K562 (cell line): ENCODE results near the gene AGO3. TPM values are rescaled to one million over a fixed set of nuclear protein-coding genes. Genes with fewer than 3 reads are reported as not detected.

ENCODE experiments used
- ATAC-seq: fragments of 200-7000 bp; cut with Tn5 transposase; 3 replicates; pipeline ENCODE4 v1.9.1; 2020; ENCODE audit warnings: moderate library complexity
- BruUV-seq: library from RNA; stranded (reverse); fragments of 400-500 nt; replicated peaks from 2 replicates; lab custom pipeline; 2021; lab: Mats Ljungman, UMichigan
- CTCF ChIA-PET: fragments of 300-600 bp; formaldehyde crosslinking; extraction: SDS; loops from one replicate; lab custom pipeline; 2021; ENCODE audit warnings: low intra/inter-chr PET ratio; lab: Yijun Ruan, JAX
- POLR2A ChIA-PET: fragments of 300-600, 350-650 bp; sonication (Branson Sonifier 250); formaldehyde crosslinking; extraction: SDS; loops from one replicate; lab custom pipeline; 2021; ENCODE audit warnings: antibody characterized with exemption, inconsistent platforms; lab: Yijun Ruan, JAX
- DNase-seq, 4 experiments: peaks; one replicate each; pipeline versions ENCODE4 v3.0.0 to v3.0.0-alpha.2; 2011 to 2018; ENCODE audit warnings: low spot score in 3 of 4, mixed read lengths in 3 of 4; ENCODE audit errors: extremely low read depth in 1 of 4
- FAIRE-seq: peaks from 2 replicates; lab custom pipeline; 2011; peaks lifted over from hg19 to GRCh38; lab: Jason Lieb, UNC
- H2AFZ ChIP-seq: 2 replicates; pipeline ENCODE4 v1.6.0; 2011; ENCODE audit warnings: low read depth, low read length, control low read depth, inconsistent platforms
- H3K27ac ChIP-seq: fragments of 200-600 bp; 3 replicates; pipeline ENCODE4 v1.8.0; 2011; ENCODE audit warnings: low read depth, mild to moderate bottlenecking, control low read depth, inconsistent platforms, low read length, moderate library complexity, mixed read lengths; ENCODE audit errors: extremely low read depth
- H3K27me3 ChIP-seq, 2 experiments: fragments of 300-600 bp in 1 of 2; 2 replicates in 1 of 2; 3 replicates in 1 of 2; pipeline versions ENCODE4 v1.6.0 to v1.8.0; 2011; ENCODE audit warnings: inconsistent platforms in 2 of 2, low read length in 2 of 2, mild to moderate bottlenecking in 1 of 2, mixed read lengths in 1 of 2, moderate library complexity in 1 of 2; ENCODE audit not compliant: control insufficient read depth in 2 of 2, insufficient read depth in 2 of 2
- H3K36me3 ChIP-seq: fragments of 300-600 bp; 3 replicates; pipeline ENCODE4 v1.8.0; 2011; ENCODE audit warnings: mild to moderate bottlenecking, low read length, inconsistent platforms; ENCODE audit not compliant: control insufficient read depth, insufficient read depth
- H3K4me1 ChIP-seq, 2 experiments: fragments of 200-600 bp in 1 of 2; replicated peaks in 1 of 2; 2 replicates in 1 of 2; 3 replicates in 1 of 2; pipeline versions ENCODE4 v1.5.1 to v1.8.0; 2011; ENCODE audit warnings: inconsistent platforms in 2 of 2, low read length in 2 of 2, mild to moderate bottlenecking in 1 of 2, mixed read lengths in 1 of 2, moderate library complexity in 1 of 2; ENCODE audit not compliant: control insufficient read depth in 2 of 2, insufficient read depth in 2 of 2
- H3K4me2 ChIP-seq: 2 replicates; pipeline ENCODE4 v1.6.1; 2011; ENCODE audit warnings: low read length, control low read depth, inconsistent platforms, mixed read lengths; ENCODE audit not compliant: insufficient read depth
- H3K4me3 ChIP-seq: fragments of 200-600 bp; sonication (generic), shearing (Covaris generic); 2 replicates; pipeline ENCODE4 v1.5.1; 2016; ENCODE audit warnings: control low read depth, inconsistent platforms
- H3K79me2 ChIP-seq: fragments of 200-600 bp; 3 replicates; pipeline ENCODE4 v1.8.0; 2011; ENCODE audit warnings: low read length, inconsistent platforms; ENCODE audit not compliant: control insufficient read depth, insufficient read depth
- H3K9ac ChIP-seq, 2 experiments: 2 replicates each; pipeline versions ENCODE4 v1.6.0 to v1.6.1; 2011; ENCODE audit warnings: low read depth in 2 of 2, low read length in 2 of 2, control low read depth in 1 of 2, inconsistent platforms in 1 of 2, mild to moderate bottlenecking in 1 of 2, mixed read lengths in 1 of 2; ENCODE audit not compliant: insufficient read depth in 1 of 2
- H3K9me1 ChIP-seq: one replicate; pipeline ENCODE4 v1.6.0; 2011; ENCODE audit warnings: inconsistent platforms, mild to moderate bottlenecking, low read length, moderate library complexity; ENCODE audit not compliant: control insufficient read depth, insufficient read depth
- H3K9me3 ChIP-seq: replicated peaks from 2 replicates; pipeline ENCODE4 v1.5.1; 2011; ENCODE audit warnings: low read depth, low read length, inconsistent platforms; ENCODE audit not compliant: control insufficient read depth, insufficient read depth
- H4K20me1 ChIP-seq: replicated peaks from 2 replicates; pipeline ENCODE4 v1.6.1; 2011; ENCODE audit warnings: low read length, inconsistent platforms, mixed read lengths; ENCODE audit not compliant: control insufficient read depth, insufficient read depth
- CREB3 ChIP-seq: fragments of 450-650 bp; conservative IDR thresholded peaks from 2 replicates; pipeline ENCODE4 v1.6.1; 2016; ENCODE audit warnings: missing genetic modification characterization, low read depth, mild to moderate bottlenecking, missing compliant biosample characterization, moderate library complexity
- CTCF ChIP-seq, 3 experiments: IDR thresholded peaks in 2 of 3; conservative IDR thresholded peaks in 1 of 3; 2 replicates each; pipeline ENCODE4 v1.5.1; 2011 to 2012; ENCODE audit warnings: low read length in 3 of 3, mild to moderate bottlenecking in 3 of 3, control low read depth in 2 of 3, improper control_type of control experiment in 1 of 3, inconsistent platforms in 1 of 3, low read depth in 1 of 3, mixed read lengths in 1 of 3, moderate library complexity in 1 of 3; ENCODE audit not compliant: insufficient read depth in 2 of 3
- WGBS: fragments of 100-300 bp; shearing (Covaris generic); methylation state at CpG from one replicate; pipeline ENCODE4 v1.1.6; 2016; ENCODE audit warnings: low coverage, mixed read lengths; ENCODE audit not compliant: insufficient coverage; ENCODE audit errors: missing lambda C conversion rate; 5-methylcytosine and 5-hydroxymethylcytosine counted together
- in situ Hi-C: fragments of 300-500 bp; cut with MboI; formaldehyde crosslinking; loops from 4 replicates; pipeline ENCODE4 v1.15.0; 2018; ENCODE audit warnings: inconsistent platforms, mixed read lengths
- intact Hi-C: fragments of 100-400 bp; cut with micrococcal nuclease; formaldehyde crosslinking; loops from 2 replicates; pipeline ENCODE4 v1.14.2; 2022
- polyA plus RNA-seq, 8 experiments: library from polyadenylated mRNA; depleted of rRNA in 4 of 8; stranded (reverse) in 5 of 8; unstranded in 3 of 8; fragments of >200 nt; fragmentation: Nextera tagmentation in 2 of 8; fragmentation: Illumina TruSeq in 1 of 8; extraction: Ambion mirVana in 2 of 8; extraction: Trizol in 1 of 8; gene quantifications; 2 replicates each; pipeline versions ENCODE4 v1.2.1 to v1.2.3, GENCODE V29; 2011 to 2014; ENCODE audit warnings: inconsistent platforms in 1 of 8, missing spikeins in 1 of 8
- total RNA-seq, 7 experiments: library from RNA; depleted of rRNA in 6 of 7; stranded (reverse); fragments of >200 nt in 6 of 7; fragmentation: Illumina TruSeq in 2 of 7; extraction: Trizol in 2 of 7; gene quantifications; 2 replicates each; pipeline versions ENCODE4 v1.2.1 to v1.2.3, GENCODE V29; 2011 to 2021; ENCODE audit warnings: low replicate concordance in 1 of 7

AGO3 gene
- total and polyA plus RNA-seq, 9 of the 15 experiments (the other 6 are each of a cell fraction or from before 2014, with no cell fraction given) = 4.5 to 41.5 (median 22.7) TPM

- TF ChIP-seq CTCF (IDR thresholded peaks at IDR 0.05 in 2 of 3, conservative IDR thresholded peaks at IDR 0.05 in 1 of 3; ENCODE audit: insufficient read depth in 2 of 3, low read depth in 1 of 3, low read length in 3 of 3) = no peak
- TF ChIP-seq CREB3 = no peak
- ChIA-PET POLR2A (interaction anchor here (0.6 to 1.2 kb wide), 8 partner anchors 14 to 276 kb away, joined by 3 to 4 read pairs (median 4); no protein-coding TSS in a partner anchor), CTCF (no interaction called here)
- DNase-seq = no peak
- Histone ChIP-seq H3K36me3 (peaks cover 62% of the 10 kb centered on the region; the same call in 2 of the 3 replicates), H3K4me1 (peaks cover 15 to 31% of the 10 kb centered on the region in 2 experiments; a peak in 4 of 5 replicates), H3K27me3 (no peaks in the 10 kb centered on the region), H3K9ac (no peak overlapping the region), H3K9me1 (peaks cover 5% of the 10 kb centered on the region), H3K27ac (no peak overlapping the region), H3K79me2 (peaks cover 21% of the 10 kb centered on the region), H3K4me2 (no peak overlapping the region), H3K4me3 (no peak overlapping the region), H4K20me1 (no peaks in the 10 kb centered on the region), H2AFZ (no peak overlapping the region), H3K9me3 (no peaks in the 10 kb centered on the region)
- WGBS = 95% methylated on average over 9 of the region's 9 CpGs
- in situ Hi-C loops = loop anchor here (5.0 kb wide), 1 partner anchor 95 kb away; no protein-coding TSS in a partner anchor
- intact Hi-C loops = no loop called here
- BruUV-seq = no TSS peak
- FAIRE-seq = no peak
- no peak for ATAC-seq
These were observed 161.9 kb downstream of the AGO3 start for GRCh38 chr1:36092798-36093185.
